Psoas muscle (tissue), 8 donors: ENCODE measurements around the gene LRRC56. TPM values are rescaled to one million over a fixed set of nuclear protein-coding genes. Genes with fewer than 3 reads are reported as not detected.
A peak's percentile ranks its signal among the peaks of the same experiment; 100 is the strongest.

Experiments
- ATAC-seq, 4 donors: fragments of 200-7000 bp; cut with Tn5 transposase; one replicate each; pipeline ENCODE4 v1.9.1; 2020; ENCODE audit warnings: moderate library complexity in 3 of 4, mild to moderate bottlenecking in 2 of 4
- DNase-seq, 2 donors: peaks; one replicate each; pipeline ENCODE4 v3.0.0-alpha.2; 2020
- H3K27ac ChIP-seq: fragments of 200-600 bp; one replicate; pipeline ENCODE4 v1.8.0; 2022
- H3K27me3 ChIP-seq, 3 donors: fragments of 200-600 bp in 1 of 3; one replicate each; pipeline versions ENCODE4 v1.6.1 to v1.8.0; 2013 to 2022; ENCODE audit warnings: low read length in 2 of 3, mild to moderate bottlenecking in 2 of 3, moderate library complexity in 1 of 3; ENCODE audit not compliant: insufficient read depth in 3 of 3
- H3K36me3 ChIP-seq, 2 donors: fragments of 200-600 bp in 1 of 2; one replicate each; pipeline versions ENCODE4 v1.6.1 to v1.8.0; 2013 to 2022; ENCODE audit warnings: low read depth in 1 of 2, mild to moderate bottlenecking in 1 of 2, moderate library complexity in 1 of 2; ENCODE audit not compliant: insufficient read depth in 1 of 2
- H3K4me1 ChIP-seq: fragments of 200-600 bp; one replicate; pipeline ENCODE4 v1.8.0; 2022
- H3K4me3 ChIP-seq: fragments of 200-600 bp; one replicate; pipeline ENCODE4 v1.8.0; 2022; ENCODE audit warnings: mild to moderate bottlenecking
- H3K9me3 ChIP-seq: fragments of 200-600 bp; one replicate; pipeline ENCODE4 v1.8.0; 2022
- WGBS, 3 donors: extraction: QIAGEN DNeasy Blood & Tissue Kit; methylation state at CpG; one replicate each; pipeline versions ENCODE4 v1.1.6 to v1.1.7; 2013; 5-methylcytosine and 5-hydroxymethylcytosine counted together
- intact Hi-C, 2 donors: fragments of 100-400 bp; cut with DNase I; formaldehyde crosslinking; loops; one replicate each; pipeline versions ENCODE4 v1.11.0 to v1.14.2; 2022
- polyA plus RNA-seq, 3 donors: library from polyadenylated mRNA; stranded (reverse); fragments of 200-250 nt; gene quantifications; one replicate each; pipeline ENCODE4 v1.2.3, GENCODE V29; 2013
- total RNA-seq, 4 donors: library from RNA; stranded (reverse); fragmentation: NEBNext Ultra II Directional in 2 of 4; extraction: Animal tissue kit (Norgen Biotek cat#: 25700) in 2 of 4; gene quantifications; one replicate each; pipeline versions ENCODE4 v1.2.1 to v1.2.4, GENCODE V29; 2021 to 2023
- TF ChIP-seq, protein P1 (sequence below): fragments of 200-600 bp; IDR thresholded peaks from one replicate; pipeline ENCODE4 v1.8.0; 2022; ENCODE audit warnings: antibody characterized with exemption
- donor health status: healthy with polysubstance abuse.
- donor health status: DM: no; HTN: no; CAD: no; lungs with moderate emphysema.
- donor health status: Bipolar disorder and iron deficiency.
- donor health status: healthy.
- donor health status: DM: yes; HTN: yes; CAD: no.
- donor health status: DM: no; HTN: no; CAD: no.
- donor health status: DM: no; HTN: no; CAD: no.
- donor health status: DM: yes; HTN: yes; CAD: no.

The LRRC56 gene
- total and polyA plus RNA-seq, 7 donors, result 0.30 to 0.84 (median 0.54) TPM; not detected in 1

DNA sequence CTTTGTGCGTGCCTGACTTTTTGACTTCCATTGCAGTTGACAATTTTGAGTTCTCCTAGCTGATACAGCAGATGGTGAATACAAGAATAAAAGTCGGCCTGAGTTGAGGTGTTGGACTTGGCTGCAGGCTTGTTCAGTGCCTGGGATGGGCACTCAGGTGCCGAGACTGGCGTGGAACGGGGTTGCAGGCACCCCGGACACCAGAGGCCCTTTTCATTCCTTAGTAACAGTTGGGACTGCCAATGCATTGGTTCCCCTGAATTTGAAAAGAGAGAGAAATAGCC lies 40.2 kb downstream of the LRRC56 start:
- Histone ChIP-seq H3K4me3 (peak overlapping the region; percentile 98), H3K4me1 (peaks cover 47% of the 10 kb centered on the region), H3K9me3 (no peaks in the 10 kb centered on the region), H3K27me3 (no peaks in the 10 kb centered on the region), H3K27ac (peak overlapping the region; percentile 97), H3K36me3 (peaks cover 0 to 14% of the 10 kb centered on the region in 2 donors)
- intact Hi-C loops, result loop anchor here (2.0 to 10.0 kb wide), 3 partner anchors 33 to 117 kb away; partner anchors contain the start of genes DEAF1 (in 1 of the 2), SCT (in 1 of the 2) and TMEM80 (in 1 of the 2)
- DNase-seq (no peak), ATAC-seq (no peak)
- 53 to 64% (median 56%) methylated on average over 6 of the region's 6 CpGs for WGBS, 3 donors
- TF ChIP-seq, protein P1, sequence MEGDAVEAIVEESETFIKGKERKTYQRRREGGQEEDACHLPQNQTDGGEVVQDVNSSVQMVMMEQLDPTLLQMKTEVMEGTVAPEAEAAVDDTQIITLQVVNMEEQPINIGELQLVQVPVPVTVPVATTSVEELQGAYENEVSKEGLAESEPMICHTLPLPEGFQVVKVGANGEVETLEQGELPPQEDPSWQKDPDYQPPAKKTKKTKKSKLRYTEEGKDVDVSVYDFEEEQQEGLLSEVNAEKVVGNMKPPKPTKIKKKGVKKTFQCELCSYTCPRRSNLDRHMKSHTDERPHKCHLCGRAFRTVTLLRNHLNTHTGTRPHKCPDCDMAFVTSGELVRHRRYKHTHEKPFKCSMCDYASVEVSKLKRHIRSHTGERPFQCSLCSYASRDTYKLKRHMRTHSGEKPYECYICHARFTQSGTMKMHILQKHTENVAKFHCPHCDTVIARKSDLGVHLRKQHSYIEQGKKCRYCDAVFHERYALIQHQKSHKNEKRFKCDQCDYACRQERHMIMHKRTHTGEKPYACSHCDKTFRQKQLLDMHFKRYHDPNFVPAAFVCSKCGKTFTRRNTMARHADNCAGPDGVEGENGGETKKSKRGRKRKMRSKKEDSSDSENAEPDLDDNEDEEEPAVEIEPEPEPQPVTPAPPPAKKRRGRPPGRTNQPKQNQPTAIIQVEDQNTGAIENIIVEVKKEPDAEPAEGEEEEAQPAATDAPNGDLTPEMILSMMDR, result no peak

DNA sequence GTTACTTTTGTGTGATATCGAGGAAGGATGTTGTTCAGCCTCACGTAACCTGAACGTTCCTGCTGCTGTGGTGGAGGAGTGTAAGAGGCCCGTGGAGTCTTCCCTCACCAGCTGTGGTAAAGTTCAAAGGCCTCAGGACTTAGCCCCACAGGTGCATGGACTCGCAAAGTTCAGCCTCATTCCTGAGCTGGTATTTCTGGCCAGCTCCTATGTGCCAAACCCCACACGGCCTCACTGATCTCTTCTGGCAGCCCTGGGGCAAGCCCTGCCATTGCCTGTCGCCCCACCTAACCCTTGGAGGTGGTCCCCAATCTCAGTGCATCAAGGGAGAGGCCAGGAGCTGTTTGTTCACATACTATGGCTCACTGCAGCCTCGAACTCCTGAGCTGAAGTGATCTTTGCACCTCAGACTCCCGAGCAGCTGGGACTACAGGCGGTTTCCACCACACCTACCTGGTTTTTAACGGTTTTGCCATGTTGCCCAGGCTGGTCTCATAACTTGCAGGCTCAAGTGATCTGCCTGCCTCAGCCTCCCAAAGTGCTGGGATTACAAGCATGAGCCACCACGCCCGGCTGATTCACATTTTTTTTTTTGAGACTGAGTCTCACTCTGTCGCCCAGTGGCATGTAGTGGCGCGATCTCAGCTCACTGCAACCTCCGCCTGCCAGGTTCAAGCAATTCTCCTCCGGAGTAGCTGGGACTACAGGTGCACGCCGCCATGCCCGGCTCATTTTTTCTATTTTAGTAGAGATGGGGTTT lies 41.1 kb downstream of the LRRC56 start:
- WGBS, 3 donors, result 59 to 65% (median 60%) methylated on average over 21 of the region's 21 CpGs
- intact Hi-C loops, result loop anchor here (5.0 to 10.0 kb wide), 2 partner anchors 49 to 116 kb away; partner anchors contain the start of genes DEAF1 (in 1 of the 2), SCT (in 1 of the 2) and TMEM80 (in 1 of the 2)
- ATAC-seq (no peak), DNase-seq (no peak)
- H3K27me3 ChIP-seq, result no peaks in the 10 kb centered on the region
- H3K36me3 ChIP-seq, result peaks cover 0 to 23% of the 10 kb centered on the region in 2 donors
- TF ChIP-seq, protein P1, result no peak
- no peaks in the 10 kb centered on the region for H3K9me3 ChIP-seq
- peak overlapping the region; percentile 98 for H3K4me3 ChIP-seq
- H3K27ac ChIP-seq, result peak overlapping the region; percentile 97
- H3K4me1 ChIP-seq, result peaks cover 46% of the 10 kb centered on the region

DNA sequence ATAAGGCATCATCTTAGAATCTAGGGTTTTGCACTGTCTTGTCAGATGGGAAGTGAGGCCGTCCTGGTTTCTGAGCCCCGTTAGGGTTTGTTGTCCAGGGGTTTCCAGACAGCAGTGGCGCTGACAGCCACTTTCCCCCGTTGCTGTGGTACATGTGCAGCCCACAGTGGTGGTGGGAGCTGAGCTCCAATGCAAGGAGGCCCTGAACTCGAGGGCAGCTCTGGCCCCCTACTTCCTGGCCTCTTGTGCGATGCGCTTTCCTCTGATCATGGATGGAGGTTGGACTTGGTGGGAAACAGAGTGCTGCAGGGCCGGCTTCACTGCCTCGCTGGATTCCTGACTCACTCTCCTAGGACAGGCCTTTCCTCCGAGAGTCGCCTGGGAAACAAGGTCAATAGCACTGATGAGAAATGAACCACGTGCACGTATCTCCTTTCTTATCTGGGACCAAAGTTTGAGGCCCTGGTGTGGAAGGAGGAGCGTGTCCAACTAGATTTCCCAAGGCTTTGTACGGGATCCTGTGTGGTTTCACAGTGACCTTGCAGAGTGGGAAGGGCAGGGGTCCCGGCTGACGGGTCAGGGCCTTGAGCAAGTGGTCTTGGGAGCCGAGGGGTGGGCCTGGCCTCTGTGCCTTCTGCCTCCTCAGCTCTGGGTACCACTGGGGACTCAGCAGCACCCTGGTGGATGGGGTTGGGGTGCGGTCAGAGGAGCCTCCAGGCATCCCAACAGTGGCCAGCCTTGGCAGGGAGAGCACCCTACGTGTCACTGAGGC lies 42.7 kb downstream of the LRRC56 start:
- TF ChIP-seq, protein P1, result no peak
- ATAC-seq, result no peak
- Histone ChIP-seq H3K36me3 (peaks cover 0 to 38% of the 10 kb centered on the region in 2 donors), H3K27me3 (no peaks in the 10 kb centered on the region), H3K9me3 (no peaks in the 10 kb centered on the region), H3K27ac (no peak overlapping the region), H3K4me1 (peaks cover 39% of the 10 kb centered on the region), H3K4me3 (no peak overlapping the region)
- WGBS, 3 donors, result 67 to 76% (median 73%) methylated on average over 20 of the region's 20 CpGs
- intact Hi-C loops, result loop anchor here (5.0 to 10.0 kb wide), 2 partner anchors 47 to 115 kb away; partner anchors contain the start of genes DEAF1 (in 1 of the 2), SCT (in 1 of the 2) and TMEM80 (in 1 of the 2)
- DNase-seq, result no peak

DNA sequence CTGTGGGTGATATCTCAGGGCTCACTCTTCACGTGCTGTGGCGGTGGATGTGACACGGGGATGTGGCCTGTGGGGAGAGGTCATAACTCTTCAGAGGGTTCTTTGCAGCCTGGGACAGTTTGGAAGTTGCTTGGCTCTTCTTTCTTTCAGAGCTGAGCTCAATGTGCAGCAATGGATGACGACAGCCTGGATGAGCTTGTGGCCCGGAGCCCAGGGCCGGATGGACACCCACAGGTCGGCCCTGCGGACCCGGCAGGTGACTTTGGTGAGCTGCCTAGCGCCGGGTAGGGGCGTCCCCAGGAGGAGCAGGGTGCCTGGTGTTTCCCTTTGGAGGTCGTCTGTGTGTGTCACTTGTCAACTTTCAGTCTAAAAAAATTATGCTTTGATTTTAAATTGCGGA lies 44.0 kb downstream of the LRRC56 start:
- H3K36me3 ChIP-seq, result peaks cover 0 to 46% of the 10 kb centered on the region in 2 donors
- 63 to 81% (median 75%) methylated on average over 14 of the region's 14 CpGs for WGBS, 3 donors
- TF ChIP-seq, protein P1, result no peak
- peaks cover 37% of the 10 kb centered on the region for H3K4me1 ChIP-seq
- DNase-seq (no peak), ATAC-seq (peak in 1 of 4 donors; percentile 34)
- H3K9me3 ChIP-seq, result no peaks in the 10 kb centered on the region
- no peak overlapping the region for H3K4me3 ChIP-seq
- no peaks in the 10 kb centered on the region for H3K27me3 ChIP-seq
- intact Hi-C loops, result no loop called here
- peak overlapping the region; percentile 4 for H3K27ac ChIP-seq
